Astrocyte of the spinal cord (primary cell): Measurements from ENCODE around the gene MCFD2.
A peak's percentile ranks its signal among the peaks of the same experiment; 100 is the strongest.

ENCODE experiments used
- DNase-seq: peaks from one replicate; pipeline ENCODE4 v3.0.0; 2011; ENCODE audit warnings: low read depth, low spot score
- H3K4me3 ChIP-seq: 2 replicates; pipeline ENCODE4 v1.5.1; 2011; ENCODE audit warnings: low read depth, mild to moderate bottlenecking, low read length, moderate library complexity
- in situ Hi-C: cut with HindIII; loops from 2 replicates; pipeline ENCODE4 v1.10.0; 2017; ENCODE audit warnings: low sequenced_read_pairs
- TF ChIP-seq, protein P1 (sequence below): IDR thresholded peaks from 2 replicates; pipeline ENCODE4 v1.5.1; 2012; ENCODE audit warnings: low read depth, mild to moderate bottlenecking, low read length, inconsistent platforms

Gene MCFD2

DNA sequence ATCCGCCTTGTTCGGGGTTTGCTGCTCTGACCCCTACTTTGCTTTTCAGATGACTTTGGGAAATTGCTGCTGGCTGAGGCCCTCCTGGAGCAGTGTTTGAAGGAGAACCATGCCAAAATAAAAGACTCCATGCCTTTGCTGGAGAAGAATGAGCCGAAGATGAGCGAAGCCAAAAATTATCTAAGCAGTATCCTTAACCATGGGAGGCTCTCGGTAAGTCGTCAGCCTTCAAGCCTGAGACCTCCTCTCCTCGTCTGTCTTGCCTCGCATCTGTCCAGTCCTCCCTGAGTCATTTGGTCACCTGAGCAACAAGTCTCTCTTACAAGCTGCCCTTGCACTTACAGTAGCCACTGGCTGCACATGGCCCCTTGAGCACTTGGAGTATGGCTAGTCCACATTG lies 34.7 kb upstream of the MCFD2 start:
- TF ChIP-seq, protein P1, sequence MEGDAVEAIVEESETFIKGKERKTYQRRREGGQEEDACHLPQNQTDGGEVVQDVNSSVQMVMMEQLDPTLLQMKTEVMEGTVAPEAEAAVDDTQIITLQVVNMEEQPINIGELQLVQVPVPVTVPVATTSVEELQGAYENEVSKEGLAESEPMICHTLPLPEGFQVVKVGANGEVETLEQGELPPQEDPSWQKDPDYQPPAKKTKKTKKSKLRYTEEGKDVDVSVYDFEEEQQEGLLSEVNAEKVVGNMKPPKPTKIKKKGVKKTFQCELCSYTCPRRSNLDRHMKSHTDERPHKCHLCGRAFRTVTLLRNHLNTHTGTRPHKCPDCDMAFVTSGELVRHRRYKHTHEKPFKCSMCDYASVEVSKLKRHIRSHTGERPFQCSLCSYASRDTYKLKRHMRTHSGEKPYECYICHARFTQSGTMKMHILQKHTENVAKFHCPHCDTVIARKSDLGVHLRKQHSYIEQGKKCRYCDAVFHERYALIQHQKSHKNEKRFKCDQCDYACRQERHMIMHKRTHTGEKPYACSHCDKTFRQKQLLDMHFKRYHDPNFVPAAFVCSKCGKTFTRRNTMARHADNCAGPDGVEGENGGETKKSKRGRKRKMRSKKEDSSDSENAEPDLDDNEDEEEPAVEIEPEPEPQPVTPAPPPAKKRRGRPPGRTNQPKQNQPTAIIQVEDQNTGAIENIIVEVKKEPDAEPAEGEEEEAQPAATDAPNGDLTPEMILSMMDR: no peak
- in situ Hi-C loops: no loop called here
- no peak for DNase-seq

DNA sequence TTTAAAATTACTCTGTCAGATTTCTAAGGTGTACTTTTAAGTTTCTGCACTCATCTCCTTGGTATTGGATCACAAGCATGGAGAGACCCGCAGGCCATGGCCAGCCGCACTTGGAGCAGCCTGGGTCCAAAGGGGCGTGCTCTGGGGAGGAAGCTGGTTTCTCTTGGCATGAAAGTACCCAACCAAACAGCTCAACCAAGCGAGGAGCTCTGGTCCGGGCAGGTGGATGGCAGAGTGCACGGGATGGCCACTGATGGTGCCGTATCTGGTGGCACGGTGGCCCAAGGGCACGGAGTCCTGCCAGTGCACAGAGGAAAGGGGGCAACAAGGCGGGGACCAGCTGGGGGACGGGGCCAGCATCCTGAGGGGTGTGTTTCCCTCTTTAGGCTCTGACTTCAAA lies 32.2 kb upstream of the MCFD2 start:
- no peak for DNase-seq
- no peak overlapping the region for H3K4me3 ChIP-seq
- TF ChIP-seq, protein P1: no peak
- in situ Hi-C loops: no loop called here

More for the DNA sequence above, 34.7 kb upstream of the MCFD2 start:
- H3K4me3 ChIP-seq: no peak overlapping the region

DNA sequence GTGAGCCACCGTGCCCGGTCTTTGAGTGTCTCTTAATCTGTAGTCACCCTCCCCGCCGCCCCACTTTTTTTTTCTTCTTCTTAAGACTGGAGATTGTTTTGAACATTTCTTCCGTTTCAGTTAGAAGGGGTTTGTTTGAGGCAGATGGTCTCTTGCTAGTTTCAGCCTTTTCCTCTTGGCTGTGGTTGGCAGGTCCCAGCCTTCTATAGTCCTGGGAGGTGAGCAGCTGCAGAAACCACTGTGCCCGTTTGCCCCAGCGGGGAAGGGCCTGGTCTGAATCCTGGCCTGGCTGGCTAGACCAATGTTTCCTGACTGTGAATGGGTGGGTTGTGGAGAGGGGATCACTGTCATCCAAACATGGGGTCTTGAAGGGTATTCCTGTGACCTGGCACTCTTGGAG lies 30.1 kb upstream of the MCFD2 start:
- in situ Hi-C loops: no loop called here
- no peak overlapping the region for H3K4me3 ChIP-seq
- TF ChIP-seq, protein P1: no peak
- no peak for DNase-seq

DNA sequence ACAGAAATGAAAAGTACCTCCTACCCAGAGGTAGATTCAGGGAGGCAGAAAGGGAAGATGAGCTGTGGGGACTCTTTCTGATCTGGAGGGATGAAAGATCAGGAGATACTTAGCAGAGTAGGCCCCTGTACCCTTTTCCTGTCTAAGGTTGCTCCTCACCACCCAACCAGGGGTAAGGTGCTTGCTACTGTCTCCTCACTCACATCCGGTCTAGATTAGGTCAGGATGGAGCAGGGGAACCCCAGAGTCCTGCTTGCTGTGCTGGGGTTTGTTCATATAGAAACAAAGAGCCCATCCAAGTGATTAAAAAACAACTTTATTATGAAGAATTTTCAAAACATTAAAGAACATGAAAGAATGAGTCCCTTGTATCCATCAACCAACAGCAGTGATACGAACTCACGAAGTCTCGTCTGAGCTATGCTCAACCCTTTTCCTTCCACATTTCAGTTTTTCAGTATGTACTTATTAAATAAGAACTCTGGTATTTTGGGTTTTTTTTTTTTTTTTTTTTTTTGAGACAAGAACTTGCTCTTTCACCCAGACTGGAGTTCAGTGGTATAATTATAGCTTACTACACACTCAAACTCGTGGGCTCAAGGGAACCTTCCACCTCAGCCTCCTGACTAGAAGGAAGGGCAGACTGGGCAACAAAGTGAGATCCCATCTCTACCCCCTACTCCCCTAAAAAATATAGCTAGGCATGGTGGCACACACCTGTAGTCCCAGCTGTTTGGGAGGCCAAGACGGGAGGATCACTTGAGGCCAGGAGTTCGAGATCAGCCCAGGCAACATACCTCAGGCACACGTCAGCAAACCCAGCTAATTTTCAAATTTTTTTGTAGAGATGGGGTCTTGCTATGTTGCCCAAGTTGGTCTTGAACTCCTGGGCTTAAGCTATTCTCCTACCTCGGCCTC lies 28.5 kb upstream of the MCFD2 start:
- no peak overlapping the region for H3K4me3 ChIP-seq
- TF ChIP-seq, protein P1: no peak

DNA sequence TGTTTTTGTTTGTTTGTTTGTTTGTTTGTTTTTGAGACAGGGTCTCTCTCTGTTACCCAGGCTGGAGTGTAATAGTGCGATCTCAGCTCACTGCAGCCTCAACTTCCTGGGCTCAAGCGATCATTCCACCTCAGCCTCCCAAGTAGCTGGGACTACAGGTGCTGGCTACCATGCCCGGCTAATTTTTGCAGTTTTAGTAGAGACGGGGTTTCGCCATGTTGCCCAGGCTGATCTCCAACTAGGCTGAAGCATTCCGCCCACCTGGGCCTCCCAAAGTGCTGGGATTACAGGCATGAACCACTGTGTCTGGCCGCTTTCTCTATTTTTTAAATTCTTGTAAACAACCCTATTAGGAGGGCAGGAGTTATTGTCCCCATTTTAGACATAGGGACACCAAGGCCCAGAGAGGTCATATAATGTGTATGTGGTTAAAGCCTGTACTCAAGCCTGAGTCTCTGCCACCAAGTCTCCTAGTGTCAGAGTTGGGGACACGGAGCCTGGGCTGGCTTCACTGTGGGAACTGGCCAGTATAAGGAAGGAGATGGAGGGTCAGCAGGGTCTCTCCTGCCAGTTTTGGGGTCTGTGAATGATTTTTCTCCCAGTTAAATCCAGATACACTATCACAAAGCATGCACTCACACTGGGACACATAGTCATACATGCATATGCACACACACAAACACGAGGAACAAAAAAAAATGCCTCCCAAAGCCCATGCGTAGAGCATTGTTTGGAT lies 27.5 kb upstream of the MCFD2 start:
- H3K4me3 ChIP-seq: peak overlapping the region; percentile 87
- in situ Hi-C loops: no loop called here
- no peak for DNase-seq
- TF ChIP-seq, protein P1: no peak

More for the DNA sequence above, 28.5 kb upstream of the MCFD2 start:
- in situ Hi-C loops: no loop called here
- no peak for DNase-seq

DNA sequence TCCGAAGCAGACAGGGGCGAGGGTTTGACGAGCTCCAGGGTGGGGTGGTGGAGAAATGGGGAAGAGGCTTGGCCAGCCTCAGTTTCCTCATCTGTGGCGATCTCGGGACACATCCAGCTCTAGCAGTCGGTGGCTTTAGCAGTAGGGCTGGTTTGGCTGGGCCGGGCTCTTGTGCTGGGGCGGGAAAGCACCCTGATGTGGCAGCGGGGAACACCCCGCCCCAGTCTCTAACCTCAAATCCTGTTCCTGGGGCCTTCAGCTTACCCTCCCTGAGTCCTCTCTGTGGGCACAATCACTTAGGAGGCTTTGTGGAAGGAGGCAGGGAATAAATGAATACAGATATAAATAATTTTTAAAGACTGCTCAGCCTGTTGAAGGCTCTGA lies 26.5 kb upstream of the MCFD2 start:
- no peak for DNase-seq
- in situ Hi-C loops: no loop called here

More for the DNA sequence above, 26.5 kb upstream of the MCFD2 start:
- TF ChIP-seq, protein P1: no peak
- H3K4me3 ChIP-seq: peak overlapping the region; percentile 87
